ENCODE measurements around the gene RSRC1. TPM values are rescaled to one million over a fixed set of nuclear protein-coding genes. Genes with fewer than 3 reads are reported as not detected.

Gene RSRC1
- total and polyA plus RNA-seq, 4 experiments from 2014 or later: 23.4 to 35.7 (median 33.7) TPM

DNA sequence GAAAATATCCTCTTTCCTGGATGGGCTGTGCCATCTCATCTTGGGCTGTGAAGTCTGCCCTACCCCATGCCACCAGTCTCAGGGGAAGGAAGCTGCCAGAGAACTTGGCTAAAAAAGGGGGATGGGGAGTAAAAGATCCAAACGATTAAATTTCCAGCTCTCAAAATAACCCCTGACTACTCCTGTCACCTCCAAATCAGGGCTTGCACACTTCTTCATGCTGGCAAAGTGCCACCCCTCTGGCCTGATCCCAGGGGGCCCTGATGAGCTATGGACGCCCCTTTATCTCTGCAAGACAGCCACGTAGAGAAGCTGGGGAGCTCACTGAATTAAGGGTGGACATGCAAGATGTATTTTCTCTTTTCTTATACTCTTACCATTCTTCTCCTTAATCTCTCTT is 459.9 kb downstream of the RSRC1 start:
- Histone ChIP-seq H3K9me3 (ENCODE audit: control insufficient read depth in 1 of 2, low read length in 2 of 2) (no peaks in the 10 kb centered on the region), H3K4me1 (ENCODE audit: insufficient read depth, low read length) (peaks cover 14% of the 10 kb centered on the region), H3K27ac (ENCODE audit: low read depth, low read length) (no peak overlapping the region), H3K4me3 (ENCODE audit: low read length in 2 of 2) (no peak overlapping the region), H3K36me3 (ENCODE audit: insufficient read depth, low read length) (no peaks in the 10 kb centered on the region), H3K27me3 (ENCODE audit: insufficient read depth, low read length) (no peaks in the 10 kb centered on the region)
- no peaks in the 10 kb centered on the region for H3K36me3 Mint-ChIP-seq
- H3K27me3 Mint-ChIP-seq: peaks cover 28 to 38% of the 10 kb centered on the region in 2 donors
- H3K4me3 Mint-ChIP-seq: no peak overlapping the region
- ChIA-PET CTCF (ENCODE audit: partially characterized antibody) (interaction anchor here (0.8 to 3.3 kb wide), 6 partner anchors 17 to 222 kb away, joined by 3 to 14 read pairs (median 5); partner anchors contain the start of gene GFM1), POLR2A (ENCODE audit: partially characterized antibody) (interaction anchor here (0.9 to 2.3 kb wide), 2 partner anchors 72 to 75 kb away, joined by 4 to 9 read pairs; no protein-coding TSS in a partner anchor)
- H3K9me3 Mint-ChIP-seq: peaks cover 0 to 10% (median 3%) of the 10 kb centered on the region in 8 donors
- H3K4me1 Mint-ChIP-seq: peaks cover 11 to 16% (median 13%) of the 10 kb centered on the region in 4 donors
- DNase-seq: no peak
- intact Hi-C loops (cut with micrococcal nuclease): loop anchor here (2.0 kb wide), 1 partner anchor 75 kb away; the partner anchor contains the start of gene GFM1
- peak overlapping the region in 4 of 7 donors; percentile 77 to 96 (median 94) for H3K27ac Mint-ChIP-seq

DNA sequence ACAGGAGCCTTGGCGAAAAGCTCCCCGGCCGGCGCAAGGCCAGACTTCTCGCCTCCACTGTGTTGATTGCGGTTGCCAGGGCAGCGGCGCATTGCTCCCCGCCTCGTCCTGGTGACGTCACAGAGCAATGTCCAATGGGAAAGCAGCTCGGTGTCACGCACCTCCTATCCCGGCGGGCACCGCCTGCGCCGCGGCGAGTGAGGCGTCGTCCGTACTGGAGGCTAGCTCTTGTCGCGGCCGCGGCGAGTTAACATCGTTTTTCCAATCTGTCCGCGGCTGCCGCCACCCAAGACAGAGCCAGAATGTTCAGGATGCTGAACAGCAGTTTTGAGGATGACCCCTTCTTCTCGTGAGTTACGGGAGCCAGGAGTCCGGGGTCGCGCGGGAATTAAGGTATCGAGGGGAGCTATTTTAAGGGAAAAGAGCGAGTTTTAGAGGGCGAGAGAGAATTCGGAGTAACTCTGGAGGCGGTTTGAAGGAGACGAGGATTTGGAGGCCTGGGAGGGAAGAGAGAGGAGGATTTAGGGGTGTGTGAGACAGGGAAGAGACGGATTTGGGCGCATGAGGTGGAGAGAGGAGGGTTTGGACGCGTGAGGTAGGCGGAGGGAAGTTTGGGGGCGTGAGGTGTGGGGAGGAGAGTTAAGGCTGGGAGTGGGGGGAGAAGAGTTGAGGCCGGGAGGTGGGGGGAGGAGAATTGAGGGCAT is 461.3 kb downstream of the RSRC1 start, which contains the start of gene MLF1:
Gene MLF1 (plus strand): TSS at position 196 of the 704 bp plus-strand sequence. CDS start 107 bp downstream, at position 303.
- H3K36me3 ChIP-seq (ENCODE audit: insufficient read depth, low read length): no peaks in the 10 kb centered on the region
- Mint-ChIP-seq H3K4me3 (peak within 1 kb of the TSS; percentile 86 to 93 (median 89)), H3K27ac (peak within 1 kb of the TSS; percentile 87 to 96 (median 92)), H3K36me3 (no peaks in the 10 kb centered on the region), H3K9me3 (peaks cover 0 to 3% (median 0%) of the 10 kb centered on the region in 8 donors), H3K27me3 (peaks cover 22 to 43% of the 10 kb centered on the region in 2 donors), H3K4me1 (peaks cover 11 to 16% (median 13%) of the 10 kb centered on the region in 4 donors)
- intact Hi-C loops (cut with micrococcal nuclease): loop anchor here (2.0 kb wide), 1 partner anchor 74 kb away; the partner anchor contains the start of gene GFM1
- ChIA-PET POLR2A (ENCODE audit: partially characterized antibody) (interaction anchor here (0.9 to 2.3 kb wide), 3 partner anchors 71 to 152 kb away, joined by 3 to 9 read pairs (median 4); partner anchors contain the start of gene GFM1), CTCF (ENCODE audit: partially characterized antibody) (interaction anchor here (1.2 to 3.3 kb wide), 5 partner anchors 32 to 89 kb away, joined by 3 to 14 read pairs (median 5); partner anchors contain the start of gene GFM1)
- no peaks in the 10 kb centered on the region for H3K9me3 ChIP-seq (ENCODE audit: control insufficient read depth in 1 of 2, low read length in 2 of 2)
- DNase-seq: peak; percentile 80 to 83 (median 82)
- H3K27me3 ChIP-seq (ENCODE audit: insufficient read depth, low read length): no peaks in the 10 kb centered on the region
- H3K4me3 ChIP-seq (ENCODE audit: low read length in 2 of 2): peak within 1 kb of the TSS; percentile 1 to 77
- peak within 1 kb of the TSS; percentile 51 for H3K27ac ChIP-seq (ENCODE audit: low read depth, low read length)
- peaks cover 14% of the 10 kb centered on the region for H3K4me1 ChIP-seq (ENCODE audit: insufficient read depth, low read length)

DNA sequence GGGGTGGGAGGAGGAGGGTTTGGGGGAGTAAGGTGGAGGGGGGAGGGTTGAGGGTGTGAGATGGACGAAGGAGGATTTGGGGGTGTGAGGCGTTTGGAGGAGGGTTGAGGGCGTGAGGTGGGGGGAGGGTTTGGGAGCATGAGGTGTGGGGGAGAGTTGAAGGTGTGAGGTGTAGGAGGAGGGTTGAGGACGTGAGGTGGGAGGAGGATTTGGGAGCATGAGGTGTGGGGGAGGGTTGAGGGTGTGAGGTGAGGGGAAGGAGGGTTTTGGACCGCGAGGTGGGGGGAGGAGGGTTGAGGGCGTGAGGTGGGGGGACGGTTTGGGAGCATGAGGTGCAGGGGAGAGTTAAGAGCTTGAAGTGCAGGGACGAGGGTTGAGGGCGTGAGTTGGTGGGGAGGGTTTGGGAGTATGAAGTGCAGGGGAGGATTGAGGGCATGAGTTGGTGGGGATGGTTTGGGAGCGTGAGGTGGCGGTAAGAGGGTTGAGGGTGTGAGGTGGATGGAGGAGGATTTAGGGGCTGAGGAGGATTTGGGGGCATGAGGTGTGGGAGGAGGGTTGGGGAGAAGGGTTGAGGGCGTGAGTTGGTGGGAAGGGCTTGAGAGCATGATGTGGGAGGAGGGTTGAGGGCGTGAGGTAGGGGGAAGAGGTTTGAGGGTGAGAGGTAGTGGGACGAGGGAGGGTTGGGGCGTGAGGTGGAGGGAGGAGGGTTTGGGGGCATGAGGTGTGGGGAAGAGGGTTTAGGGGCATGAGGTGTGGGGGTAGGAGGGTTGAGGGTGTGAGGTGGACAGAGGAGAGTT is 462.3 kb downstream of the RSRC1 start:
- ChIA-PET CTCF (ENCODE audit: partially characterized antibody) (interaction anchor here (0.6 to 1.0 kb wide), 2 partner anchors 72 to 73 kb away, joined by 3 read pairs; partner anchors contain the start of gene GFM1), POLR2A (ENCODE audit: partially characterized antibody) (no interaction called here)
- Histone ChIP-seq H3K36me3 (ENCODE audit: insufficient read depth, low read length) (no peaks in the 10 kb centered on the region), H3K9me3 (ENCODE audit: control insufficient read depth in 1 of 2, low read length in 2 of 2) (no peaks in the 10 kb centered on the region), H3K4me1 (ENCODE audit: insufficient read depth, low read length) (peaks cover 14% of the 10 kb centered on the region), H3K27ac (ENCODE audit: low read depth, low read length) (no peak overlapping the region), H3K4me3 (ENCODE audit: low read length in 2 of 2) (no peak overlapping the region), H3K27me3 (ENCODE audit: insufficient read depth, low read length) (no peaks in the 10 kb centered on the region)
- DNase-seq: no peak
- Mint-ChIP-seq H3K27me3 (peaks cover 20 to 41% of the 10 kb centered on the region in 2 donors), H3K36me3 (no peaks in the 10 kb centered on the region), H3K9me3 (peaks cover 0 to 3% (median 0%) of the 10 kb centered on the region in 8 donors), H3K4me3 (peak overlapping the region in 3 of 8 donors; percentile 15 to 55 (median 15)), H3K4me1 (peaks cover 11 to 16% (median 13%) of the 10 kb centered on the region in 4 donors), H3K27ac (peak overlapping the region in 1 of 7 donors; percentile 53)
- intact Hi-C loops (cut with micrococcal nuclease): loop anchor here (2.0 kb wide), 1 partner anchor 73 kb away; the partner anchor contains the start of gene GFM1

DNA sequence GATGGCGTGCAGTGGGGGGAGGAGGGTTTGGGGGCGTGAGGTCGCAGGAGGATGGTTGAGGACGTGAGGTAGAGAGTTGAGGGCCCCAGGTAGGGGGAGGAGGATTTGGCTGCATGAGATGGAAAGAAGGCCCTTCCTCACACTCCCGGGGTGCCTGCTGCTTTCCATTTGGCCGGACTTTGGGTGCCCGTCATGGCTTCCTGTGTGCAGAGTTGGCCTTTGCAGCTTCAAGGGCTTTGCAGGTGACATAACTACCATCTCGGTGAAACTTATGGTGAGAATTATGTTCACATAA is 462.8 kb downstream of the RSRC1 start:
- DNase-seq: no peak
- POLR2A ChIA-PET (ENCODE audit: partially characterized antibody): no interaction called here
- Mint-ChIP-seq H3K27ac (no peak overlapping the region), H3K9me3 (peaks cover 0 to 3% (median 0%) of the 10 kb centered on the region in 8 donors), H3K27me3 (peaks cover 19 to 36% of the 10 kb centered on the region in 2 donors), H3K4me1 (peaks cover 11 to 16% (median 13%) of the 10 kb centered on the region in 4 donors), H3K4me3 (peak overlapping the region in 2 of 8 donors; percentile 15 to 50), H3K36me3 (no peaks in the 10 kb centered on the region)
- Histone ChIP-seq H3K27me3 (ENCODE audit: insufficient read depth, low read length) (no peaks in the 10 kb centered on the region), H3K36me3 (ENCODE audit: insufficient read depth, low read length) (no peaks in the 10 kb centered on the region), H3K27ac (ENCODE audit: low read depth, low read length) (no peak overlapping the region), H3K4me1 (ENCODE audit: insufficient read depth, low read length) (peaks cover 14% of the 10 kb centered on the region), H3K4me3 (ENCODE audit: low read length in 2 of 2) (no peak overlapping the region), H3K9me3 (ENCODE audit: control insufficient read depth in 1 of 2, low read length in 2 of 2) (no peaks in the 10 kb centered on the region)
- CTCF ChIA-PET (ENCODE audit: partially characterized antibody): interaction anchor here (0.6 to 1.0 kb wide), 2 partner anchors 71 to 72 kb away, joined by 3 read pairs; partner anchors contain the start of gene GFM1
- intact Hi-C loops (cut with micrococcal nuclease): no loop called here

DNA sequence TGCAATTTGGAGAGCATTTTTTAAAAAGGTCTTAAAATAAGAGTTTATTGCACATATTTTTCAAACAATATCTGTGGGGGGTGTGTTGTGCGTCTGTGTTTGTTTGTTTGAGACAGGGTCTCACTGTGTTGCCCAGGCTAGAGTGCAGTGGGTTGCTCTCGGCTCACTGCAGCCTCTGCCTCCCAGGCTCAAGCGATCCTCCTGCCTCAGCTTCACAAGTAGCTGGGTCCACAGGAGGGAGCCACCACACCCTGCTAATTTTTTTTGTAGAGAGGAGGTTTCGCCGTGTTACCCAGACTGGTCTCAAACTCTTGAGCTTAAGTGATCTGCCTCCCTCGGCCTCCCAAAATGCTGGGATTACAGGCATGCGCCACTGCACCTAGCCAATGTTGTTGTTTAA is 463.8 kb downstream of the RSRC1 start:
- no peaks in the 10 kb centered on the region for H3K36me3 ChIP-seq (ENCODE audit: insufficient read depth, low read length)
- POLR2A ChIA-PET (ENCODE audit: partially characterized antibody): no interaction called here
- H3K4me3 ChIP-seq (ENCODE audit: low read length in 2 of 2): no peak overlapping the region
- peaks cover 11 to 16% (median 13%) of the 10 kb centered on the region in 4 donors for H3K4me1 Mint-ChIP-seq
- intact Hi-C loops (cut with micrococcal nuclease): no loop called here
- no peaks in the 10 kb centered on the region for H3K36me3 Mint-ChIP-seq
- peaks cover 14% of the 10 kb centered on the region for H3K4me1 ChIP-seq (ENCODE audit: insufficient read depth, low read length)
- H3K9me3 Mint-ChIP-seq: peaks cover 0 to 3% (median 0%) of the 10 kb centered on the region in 8 donors
- H3K27ac ChIP-seq (ENCODE audit: low read depth, low read length): no peak overlapping the region
- H3K4me3 Mint-ChIP-seq: no peak overlapping the region
- H3K27ac Mint-ChIP-seq: no peak overlapping the region
- DNase-seq: no peak
- H3K9me3 ChIP-seq (ENCODE audit: control insufficient read depth in 1 of 2, low read length in 2 of 2): no peaks in the 10 kb centered on the region
- CTCF ChIA-PET (ENCODE audit: partially characterized antibody): no interaction called here
- peaks cover 20 to 29% of the 10 kb centered on the region in 2 donors for H3K27me3 Mint-ChIP-seq
- no peaks in the 10 kb centered on the region for H3K27me3 ChIP-seq (ENCODE audit: insufficient read depth, low read length)

DNA sequence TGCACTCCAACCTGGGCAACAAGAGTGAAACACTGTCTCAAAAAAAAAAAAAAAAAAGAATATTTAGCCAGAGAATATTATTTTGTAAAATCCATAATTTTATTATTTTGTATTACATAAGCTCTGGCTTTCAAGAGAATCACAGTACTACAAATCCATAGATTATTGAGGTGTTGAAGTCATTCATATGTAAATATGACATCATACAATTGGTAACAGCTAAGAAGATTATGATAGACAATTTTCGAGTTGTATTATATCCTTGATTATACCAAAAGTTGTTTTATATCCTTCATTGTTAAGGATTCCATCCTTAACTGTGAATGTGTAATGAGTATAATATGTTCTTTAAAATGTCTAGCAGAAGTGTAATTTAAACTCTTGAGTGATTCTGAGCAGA is 464.8 kb downstream of the RSRC1 start:
- no peak for DNase-seq

More for the DNA sequence above, 464.8 kb downstream of the RSRC1 start:
- Histone ChIP-seq H3K27me3 (ENCODE audit: insufficient read depth, low read length) (no peaks in the 10 kb centered on the region), H3K9me3 (ENCODE audit: control insufficient read depth in 1 of 2, low read length in 2 of 2) (no peaks in the 10 kb centered on the region), H3K4me1 (ENCODE audit: insufficient read depth, low read length) (peaks cover 14% of the 10 kb centered on the region), H3K36me3 (ENCODE audit: insufficient read depth, low read length) (no peaks in the 10 kb centered on the region), H3K4me3 (ENCODE audit: low read length in 2 of 2) (no peak overlapping the region), H3K27ac (ENCODE audit: low read depth, low read length) (no peak overlapping the region)
- Mint-ChIP-seq H3K9me3 (peaks cover 0 to 3% (median 0%) of the 10 kb centered on the region in 8 donors), H3K4me1 (peaks cover 11 to 16% (median 13%) of the 10 kb centered on the region in 4 donors), H3K27ac (no peak overlapping the region), H3K27me3 (peaks cover 15 to 24% of the 10 kb centered on the region in 2 donors), H3K36me3 (no peaks in the 10 kb centered on the region), H3K4me3 (no peak overlapping the region)
- ChIA-PET CTCF (ENCODE audit: partially characterized antibody) (no interaction called here), POLR2A (ENCODE audit: partially characterized antibody) (no interaction called here)
- intact Hi-C loops (cut with micrococcal nuclease): no loop called here

Data from CD4-positive, alpha-beta memory T cell (primary cell).